DND-41 (cell line): Measurements from ENCODE around the gene TREX2.

Source experiments
- CTCF ChIP-seq: IDR thresholded peaks from 2 replicates; pipeline ENCODE4 v1.5.1; 2012; ENCODE audit warnings: borderline replicate concordance, low read length, moderate library complexity, mild to moderate bottlenecking; ENCODE audit not compliant: poor library complexity, severe bottlenecking; ENCODE audit errors: extremely low read depth
- EZH2 ChIP-seq: IDR thresholded peaks from 3 replicates; pipeline ENCODE4 v1.6.1; 2012; ENCODE audit warnings: borderline replicate concordance, low read depth, mild to moderate bottlenecking, moderate library complexity, low read length, inconsistent platforms; ENCODE audit not compliant: severe bottlenecking

GRCh38 chrX:153468008-153468580 lies 22.2 kb upstream of the TREX2 start:
- no peak for TF ChIP-seq CTCF
- TF ChIP-seq EZH2: no peak
